GM13977 (cell line): ENCODE measurements around the gene DPYSL5.

Experiments used
- DNase-seq: peaks from one replicate; pipeline ENCODE4 v3.0.0; 2012; ENCODE audit warnings: low spot score
- in situ Hi-C: fragments of 300-500 bp; cut with MboI; formaldehyde crosslinking; loops from one replicate; pipeline ENCODE4 v1.12.0; 2022; ENCODE audit warnings: low sequenced_read_pairs, low pct_unique_long_range_greater_than_20kb, mixed read lengths, inconsistent platforms; ENCODE audit not compliant: unreplicated experiment
- TF ChIP-seq, protein P1 (sequence below): IDR thresholded peaks from 2 replicates; pipeline ENCODE4 v1.5.1; 2012; ENCODE audit warnings: mild to moderate bottlenecking, control low read depth; ENCODE audit not compliant: insufficient read depth; ENCODE audit errors: extremely low read depth, missing control alignments

Gene DPYSL5

DNA sequence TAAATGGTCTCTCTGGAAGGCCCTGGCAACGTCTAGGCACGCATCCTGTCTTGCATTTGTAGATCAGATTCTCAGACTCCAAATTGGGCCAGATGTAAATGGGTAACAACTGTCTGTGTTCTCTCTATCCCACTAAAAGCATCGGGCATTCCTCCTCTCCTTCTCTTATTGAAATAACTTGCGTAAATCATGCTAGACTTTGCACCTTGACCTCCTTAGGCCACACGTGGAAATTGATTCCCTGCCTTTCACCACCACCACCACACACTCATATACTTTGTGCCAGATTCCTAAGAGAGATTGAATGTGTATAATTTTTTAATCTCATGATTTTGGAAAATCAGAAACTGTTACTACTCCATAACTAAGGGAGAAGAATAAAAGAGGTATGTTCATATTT, 143.8 kb downstream of the DPYSL5 start:
- no peak for DNase-seq
- in situ Hi-C loops = no loop called here

DNA sequence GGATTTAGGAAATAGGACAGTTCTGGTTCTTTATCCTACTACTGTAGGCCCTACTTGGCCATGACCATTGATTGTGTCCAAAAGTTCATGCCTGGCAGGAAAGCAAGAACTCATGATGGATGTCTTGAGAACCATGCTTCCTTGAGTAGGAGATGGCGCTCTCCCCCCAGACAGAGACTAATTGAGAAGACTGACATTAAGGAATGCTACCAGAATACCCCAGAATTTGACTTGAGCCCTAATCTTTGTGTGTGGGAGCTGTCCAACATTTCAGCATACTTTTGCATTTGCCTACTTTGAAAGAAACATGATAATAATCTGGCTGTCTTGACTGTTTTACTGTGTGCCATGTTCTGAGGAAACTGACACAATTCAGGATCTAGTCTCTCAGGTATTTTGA, 145.8 kb downstream of the DPYSL5 start:
- DNase-seq = no peak
- TF ChIP-seq, protein P1, sequence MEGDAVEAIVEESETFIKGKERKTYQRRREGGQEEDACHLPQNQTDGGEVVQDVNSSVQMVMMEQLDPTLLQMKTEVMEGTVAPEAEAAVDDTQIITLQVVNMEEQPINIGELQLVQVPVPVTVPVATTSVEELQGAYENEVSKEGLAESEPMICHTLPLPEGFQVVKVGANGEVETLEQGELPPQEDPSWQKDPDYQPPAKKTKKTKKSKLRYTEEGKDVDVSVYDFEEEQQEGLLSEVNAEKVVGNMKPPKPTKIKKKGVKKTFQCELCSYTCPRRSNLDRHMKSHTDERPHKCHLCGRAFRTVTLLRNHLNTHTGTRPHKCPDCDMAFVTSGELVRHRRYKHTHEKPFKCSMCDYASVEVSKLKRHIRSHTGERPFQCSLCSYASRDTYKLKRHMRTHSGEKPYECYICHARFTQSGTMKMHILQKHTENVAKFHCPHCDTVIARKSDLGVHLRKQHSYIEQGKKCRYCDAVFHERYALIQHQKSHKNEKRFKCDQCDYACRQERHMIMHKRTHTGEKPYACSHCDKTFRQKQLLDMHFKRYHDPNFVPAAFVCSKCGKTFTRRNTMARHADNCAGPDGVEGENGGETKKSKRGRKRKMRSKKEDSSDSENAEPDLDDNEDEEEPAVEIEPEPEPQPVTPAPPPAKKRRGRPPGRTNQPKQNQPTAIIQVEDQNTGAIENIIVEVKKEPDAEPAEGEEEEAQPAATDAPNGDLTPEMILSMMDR = no peak
- in situ Hi-C loops = no loop called here

More for the DNA sequence above, 143.8 kb downstream of the DPYSL5 start:
- TF ChIP-seq, protein P1 = no peak

DNA sequence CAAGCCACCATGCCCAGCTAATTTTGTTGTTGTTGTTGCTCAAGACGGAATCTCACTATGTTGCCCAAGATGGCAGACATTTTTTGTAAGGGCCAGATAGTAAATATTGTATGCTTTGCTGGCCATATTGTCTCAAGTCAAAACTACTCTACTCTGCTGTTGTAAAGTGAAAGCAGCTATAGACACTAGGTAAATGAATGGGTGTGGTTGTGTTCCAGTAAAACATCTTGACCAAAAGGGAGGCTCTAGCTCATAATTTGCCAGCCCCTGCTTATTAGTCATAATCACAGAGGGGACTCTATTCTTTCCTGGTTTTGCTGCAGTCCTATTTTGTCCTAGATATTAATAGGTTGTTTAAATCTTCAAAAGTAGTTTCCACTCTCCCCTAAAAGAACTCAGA, 147.1 kb downstream of the DPYSL5 start:
- in situ Hi-C loops = no loop called here
- DNase-seq = no peak
- TF ChIP-seq, protein P1 = no peak

DNA sequence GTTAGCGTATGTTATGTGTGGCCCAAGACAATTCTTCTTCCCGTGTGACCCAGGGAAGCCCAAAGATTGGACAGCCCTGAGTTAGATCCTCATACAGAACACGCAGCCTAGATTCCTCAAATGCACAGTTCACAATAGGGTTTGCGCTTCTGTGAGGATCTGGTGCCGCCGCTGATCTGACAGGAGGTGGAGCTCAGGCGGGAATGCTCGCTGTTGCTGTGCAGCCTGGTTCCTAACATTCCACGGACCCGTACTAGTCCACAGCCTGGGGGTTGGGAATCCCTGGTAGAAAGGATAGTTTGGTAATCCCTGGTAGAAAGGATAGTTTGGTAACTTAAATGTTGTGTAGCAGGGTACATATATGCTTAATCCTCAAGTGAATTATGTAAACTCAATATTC, 149.5 kb downstream of the DPYSL5 start:
- DNase-seq = no peak
- TF ChIP-seq, protein P1 = no peak
- in situ Hi-C loops = no loop called here

DNA sequence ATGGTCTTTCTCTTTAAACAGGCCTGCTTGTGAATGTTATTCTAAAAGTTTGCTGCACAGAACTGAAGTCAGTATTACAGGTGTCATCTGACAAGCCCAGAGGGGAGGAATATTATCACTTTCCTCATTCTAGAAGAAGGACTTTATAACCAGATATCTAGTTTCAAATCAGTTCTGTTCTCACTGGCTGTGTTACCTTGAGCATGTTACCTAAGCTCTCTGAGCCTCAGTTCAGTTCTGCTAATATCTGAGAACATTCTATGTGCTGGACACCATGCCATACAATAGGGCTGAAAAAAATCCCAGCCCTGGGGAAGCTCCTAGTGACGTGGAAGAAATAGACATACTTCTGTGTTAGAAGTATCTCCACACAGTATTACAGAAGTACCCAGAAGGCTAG, 150.4 kb downstream of the DPYSL5 start:
- in situ Hi-C loops = no loop called here
- no peak for DNase-seq
- TF ChIP-seq, protein P1 = no peak
